ENCODE data around the gene GTF3C1.
A peak's percentile ranks its signal among the peaks of the same experiment; 100 is the strongest.

DNA sequence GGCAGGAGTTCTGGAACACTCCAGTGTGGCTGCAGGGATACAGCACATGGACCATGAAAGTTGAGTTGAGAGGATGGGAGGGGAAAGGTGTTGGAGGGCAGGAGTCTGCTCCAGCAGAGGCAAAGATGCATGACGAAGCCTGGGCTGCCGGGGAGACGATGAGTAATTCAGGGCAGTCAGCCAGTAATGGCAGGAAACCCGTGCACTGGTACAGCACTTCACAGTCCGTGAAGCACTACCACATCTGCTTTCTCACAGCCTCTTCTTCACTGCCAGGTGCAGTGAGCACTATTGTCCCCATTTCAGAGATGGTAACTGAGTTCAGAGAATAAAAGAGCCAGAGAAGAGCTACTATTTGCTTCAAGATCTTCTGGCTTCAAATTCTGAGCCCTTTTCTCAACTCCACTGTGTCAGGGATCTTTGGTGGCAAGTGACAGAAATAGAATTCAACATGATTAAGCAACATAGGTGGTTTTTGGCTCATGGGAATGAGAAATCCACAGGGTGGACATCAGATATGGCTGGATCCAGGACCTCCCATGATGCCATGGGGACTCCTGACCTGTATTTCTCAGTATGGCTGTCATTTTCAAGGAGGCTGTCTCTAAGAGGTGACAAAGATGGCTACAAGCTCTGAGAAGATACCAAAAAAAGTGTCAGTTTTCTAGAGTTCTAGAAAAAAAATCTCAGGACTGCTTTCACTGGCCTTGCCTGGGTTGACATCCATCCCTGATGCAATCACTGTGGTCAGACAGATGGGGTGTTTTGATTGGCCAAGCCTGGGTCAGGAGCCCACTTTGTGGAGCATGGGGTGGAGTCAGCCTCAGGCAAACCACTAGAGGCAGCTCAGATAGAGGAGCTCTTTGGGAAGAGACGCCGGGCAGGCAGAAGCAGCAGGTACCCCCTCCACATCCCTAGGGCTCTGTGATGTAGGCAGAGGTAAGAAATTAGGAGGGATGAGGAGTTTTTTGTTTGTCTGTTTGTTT lies 123.0 kb downstream of the GTF3C1 start:
- TF ChIP-seq, protein P1, sequence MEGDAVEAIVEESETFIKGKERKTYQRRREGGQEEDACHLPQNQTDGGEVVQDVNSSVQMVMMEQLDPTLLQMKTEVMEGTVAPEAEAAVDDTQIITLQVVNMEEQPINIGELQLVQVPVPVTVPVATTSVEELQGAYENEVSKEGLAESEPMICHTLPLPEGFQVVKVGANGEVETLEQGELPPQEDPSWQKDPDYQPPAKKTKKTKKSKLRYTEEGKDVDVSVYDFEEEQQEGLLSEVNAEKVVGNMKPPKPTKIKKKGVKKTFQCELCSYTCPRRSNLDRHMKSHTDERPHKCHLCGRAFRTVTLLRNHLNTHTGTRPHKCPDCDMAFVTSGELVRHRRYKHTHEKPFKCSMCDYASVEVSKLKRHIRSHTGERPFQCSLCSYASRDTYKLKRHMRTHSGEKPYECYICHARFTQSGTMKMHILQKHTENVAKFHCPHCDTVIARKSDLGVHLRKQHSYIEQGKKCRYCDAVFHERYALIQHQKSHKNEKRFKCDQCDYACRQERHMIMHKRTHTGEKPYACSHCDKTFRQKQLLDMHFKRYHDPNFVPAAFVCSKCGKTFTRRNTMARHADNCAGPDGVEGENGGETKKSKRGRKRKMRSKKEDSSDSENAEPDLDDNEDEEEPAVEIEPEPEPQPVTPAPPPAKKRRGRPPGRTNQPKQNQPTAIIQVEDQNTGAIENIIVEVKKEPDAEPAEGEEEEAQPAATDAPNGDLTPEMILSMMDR (IDR thresholded peaks at IDR 0.05; ENCODE audit: low read depth, low read length) = peak; percentile 9; the same call in 1 of the 2 replicates
- TF ChIP-seq EZH2phosphoT487 (IDR thresholded peaks at IDR 0.05; ENCODE audit: low read depth) = no peak

Measured in OCI-LY3 (cell line).